HG03039 (cell line): ENCODE data around the gene CST6.
"Not testable (repeated sequence)": the region's sequence is repeated elsewhere in the genome, so short reads cannot be mapped to it uniquely, and the experiment has no call there.

Experiments used
- ATAC-seq: cut with Tn5 transposase; IDR thresholded peaks from one replicate; pipeline ENCODE4 v1.9.1; 2021; ENCODE audit warnings: mild to moderate bottlenecking, moderate library complexity; ENCODE audit not compliant: unreplicated experiment

The CST6 gene

GRCh38 chr11:65982824-65983588 is 28.8 kb upstream of the CST6 start:
- ATAC-seq = no peak

GRCh38 chr11:65983589-65983987 is 28.2 kb upstream of the CST6 start:
- ATAC-seq = no peak

- no peak for ATAC-seq
These were observed 24.5 kb upstream of the CST6 start for GRCh38 chr11:65987336-65987735.

GRCh38 chr11:65988791-65989592 is 22.8 kb upstream of the CST6 start:
- peak; percentile 69 for ATAC-seq

- ATAC-seq = no peak
These were observed 19.8 kb upstream of the CST6 start for GRCh38 chr11:65992056-65992455.

GRCh38 chr11:65997286-65997685 is 14.5 kb upstream of the CST6 start:
- no peak for ATAC-seq

- ATAC-seq = peak; percentile 59
These were observed 9.7 kb upstream of the CST6 start, which contains the start of the genes BANF1 and EIF1AD for GRCh38 chr11:66001942-66002647. TSS of gene BANF1 (plus strand) at chr11:66002503. CDS start at chr11:66003251, 748 bp downstream. TSS of gene EIF1AD (minus strand) at chr11:66002157. CDS start at chr11:66000389, 1,768 bp downstream.

- ATAC-seq = peak; percentile 48
These were observed 9.1 kb upstream of the CST6 start for GRCh38 chr11:66002648-66003225.

- no peak for ATAC-seq
These were observed 8.5 kb upstream of the CST6 start for GRCh38 chr11:66003291-66003690.

GRCh38 chr11:66004186-66004585 is 7.6 kb upstream of the CST6 start:
- no peak for ATAC-seq

GRCh38 chr11:66006134-66006890 is 5.5 kb upstream of the CST6 start:
- ATAC-seq = no peak

- no peak for ATAC-seq
These were observed 5.0 kb upstream of the CST6 start for GRCh38 chr11:66006891-66007176.

- ATAC-seq = no peak
These were observed 4.6 kb upstream of the CST6 start for GRCh38 chr11:66007201-66007634.

- no peak for ATAC-seq
These were observed 3.7 kb upstream of the CST6 start for GRCh38 chr11:66008095-66008467.

- no peak for ATAC-seq
These were observed 3.2 kb upstream of the CST6 start for GRCh38 chr11:66008468-66009101.

GRCh38 chr11:66010036-66010435 is 1.8 kb upstream of the CST6 start:
- ATAC-seq = not testable (repeated sequence)

GRCh38 chr11:66011239-66011784 is 496 bp upstream of the CST6 start:
- no peak for ATAC-seq

GRCh38 chr11:66012371-66012945 is 650 bp downstream of the CST6 start:
- ATAC-seq = no peak
